ENCODE measurements around the gene PPIF.

The PPIF gene

GRCh38 chr10:79403441-79404230, 56.4 kb downstream of the PPIF start:
- DNase-seq (ENCODE audit: low read depth) = no peak

GRCh38 chr10:79404231-79404609, 57.0 kb downstream of the PPIF start:
- no peak for DNase-seq (ENCODE audit: low read depth)

DNA sequence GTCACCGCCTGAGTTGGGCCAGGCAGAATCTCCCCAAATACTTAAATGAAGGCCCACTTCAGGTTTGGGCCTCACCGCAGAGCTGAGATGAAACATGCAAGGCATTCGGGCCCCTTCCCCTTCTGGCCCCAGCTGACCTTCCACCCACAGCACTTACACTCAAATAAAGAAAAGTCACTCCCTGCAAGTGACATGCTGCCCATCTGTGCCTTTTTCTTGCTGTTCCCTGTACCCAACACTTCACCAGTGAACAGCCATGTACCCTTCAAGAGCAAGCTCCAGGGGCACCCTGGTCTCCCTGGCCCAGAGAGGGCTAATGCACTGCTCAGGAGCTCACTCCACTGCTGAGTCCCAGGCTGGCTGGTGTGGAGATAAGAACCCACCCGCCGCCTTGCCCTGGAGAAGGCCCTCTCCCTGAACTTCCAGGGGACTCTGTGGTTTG, 57.4 kb downstream of the PPIF start:
- DNase-seq (ENCODE audit: low read depth) = no peak

Data from activated gamma-delta T cell treated with anti-CD3 and anti-CD28 coated beads, Interleukin-2, amount 50 U/mL, for 16 hours (primary cell).